HG03571 (cell line): Measurements from ENCODE around the gene HSF2BP.
"Not testable (repeated sequence)": the region's sequence is repeated elsewhere in the genome, so short reads cannot be mapped to it uniquely, and the experiment has no call there.

Experiments used
- ATAC-seq: cut with Tn5 transposase; IDR thresholded peaks from one replicate; pipeline ENCODE4 v1.9.1; 2021; ENCODE audit not compliant: unreplicated experiment

Gene HSF2BP

DNA sequence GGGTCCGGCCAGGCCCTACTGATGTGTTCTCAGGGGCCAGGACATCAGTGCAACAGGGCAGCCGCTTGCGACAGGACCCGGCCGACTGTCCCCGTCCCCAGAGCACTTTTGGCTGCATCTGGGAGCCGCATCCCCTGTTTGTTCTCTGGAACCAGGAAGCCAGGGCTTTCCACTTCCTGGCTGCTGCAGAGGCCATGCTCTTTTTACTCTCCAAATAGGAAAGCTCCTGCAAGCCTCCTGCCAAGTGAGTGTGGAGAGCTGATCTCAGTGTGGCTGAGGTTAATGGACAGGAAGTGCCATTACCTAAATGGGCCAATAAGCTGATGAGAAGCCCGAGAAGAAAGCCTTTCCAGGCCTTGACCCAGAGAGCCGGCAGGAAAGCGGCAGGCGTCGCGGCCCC, 180.1 kb downstream of the HSF2BP start:
- not testable (repeated sequence) for ATAC-seq
